NK-92 (cell line): Measurements from ENCODE around the gene TAF11L2.
"Not testable (repeated sequence)": the region's sequence is repeated elsewhere in the genome, so short reads cannot be mapped to it uniquely, and the experiment has no call there.

Experiments used
- DNase-seq: peaks from one replicate; lab custom pipeline; 2025; ENCODE audit not compliant: unreplicated experiment; lab: John Stamatoyannopoulos, UW

The TAF11L2 gene

GRCh38 chr5:17524935-17525334, 26.9 kb downstream of the TAF11L2 start, which contains the start of gene TAF11L5:
Gene TAF11L5, plus strand, starts transcription at chr5:17525235.
- DNase-seq: not testable (repeated sequence)

GRCh38 chr5:17526504-17526903, 28.5 kb downstream of the TAF11L2 start:
- DNase-seq: not testable (repeated sequence)

- not testable (repeated sequence) for DNase-seq
These were observed 30.3 kb downstream of the TAF11L2 start, which contains the start of gene TAF11L6 for GRCh38 chr5:17528369-17528768. Gene TAF11L6, plus strand, starts transcription at chr5:17528669.
